ENCODE measurements around the gene ZNF283.

Gene ZNF283

DNA sequence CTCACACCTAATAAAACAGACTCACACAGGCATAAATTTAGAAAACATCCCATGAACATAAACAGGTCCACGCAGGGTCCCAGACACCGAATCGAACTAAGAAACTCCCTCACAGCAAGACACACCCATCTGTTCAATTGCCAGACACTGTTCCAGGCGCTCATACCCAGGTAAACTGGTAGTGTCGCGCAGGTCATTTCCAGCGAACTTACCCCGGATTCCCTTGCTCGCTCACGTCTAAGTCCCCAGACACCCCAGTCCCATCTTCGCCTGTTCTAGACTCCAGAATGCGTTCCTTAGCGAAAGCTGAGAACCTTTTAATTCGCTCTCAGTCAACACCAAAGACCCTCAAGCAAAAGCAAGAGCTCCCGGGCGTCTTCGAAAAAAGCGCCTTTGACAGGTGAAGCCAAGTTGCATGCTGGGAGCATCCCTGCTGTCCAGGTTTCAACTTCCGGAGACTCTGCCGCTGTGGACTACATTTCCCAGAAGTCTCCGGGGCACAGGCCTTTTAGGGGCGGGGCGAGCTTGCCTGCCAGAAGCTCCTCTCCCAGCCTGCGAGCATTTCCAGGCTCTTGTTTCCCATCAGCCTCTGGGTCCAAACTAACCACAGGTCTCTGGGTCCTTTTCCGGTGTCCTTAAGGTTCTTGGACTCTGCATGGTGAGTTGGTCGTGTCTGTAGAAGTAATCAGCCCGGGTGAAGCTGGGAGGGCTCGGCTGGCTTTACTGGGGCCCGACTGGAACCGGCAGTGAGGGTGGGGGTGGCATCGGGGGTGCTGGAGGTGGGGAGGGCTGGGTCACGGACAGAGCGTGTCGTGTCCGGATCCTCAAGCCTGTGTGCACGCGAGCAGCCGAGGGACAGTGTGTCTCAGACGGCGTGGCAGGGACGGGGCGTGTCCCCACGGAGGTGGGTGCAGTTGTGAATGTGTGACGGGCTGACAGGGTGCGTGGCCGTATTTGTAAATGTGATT lies at the start of gene ZNF283:
Gene ZNF283 (plus strand): TSS at position 535 of the 968 bp plus-strand sequence. CDS start 6,184 bp downstream, outside the sequence.
- peak; percentile 81 for DNase-seq (ENCODE audit: low read depth)

DNA sequence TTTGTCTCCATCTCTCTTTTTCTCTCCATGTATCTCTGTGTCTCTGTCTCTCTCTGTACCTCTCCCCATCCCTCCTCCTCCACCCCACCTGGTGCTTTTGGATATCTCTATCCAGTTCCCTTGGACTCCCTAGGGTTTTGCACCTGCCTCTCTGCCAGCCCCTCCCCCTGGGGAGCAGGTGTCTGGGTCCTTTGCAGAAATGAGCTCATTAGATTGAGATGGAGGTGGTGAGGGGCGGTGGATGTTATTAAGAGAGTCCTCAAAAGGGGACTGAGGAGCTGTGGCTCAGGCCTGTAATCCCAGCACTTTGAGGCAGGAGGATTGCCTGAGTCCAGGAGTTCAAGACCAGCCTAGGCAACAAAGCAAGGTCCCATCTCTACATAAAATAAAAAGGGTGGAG lies 48.5 kb upstream of the ZNF283 start:
- DNase-seq (ENCODE audit: low read depth) = no peak

GRCh38 chr19:43779147-43779819 lies 47.8 kb upstream of the ZNF283 start:
- DNase-seq (ENCODE audit: low read depth) = no peak

DNA sequence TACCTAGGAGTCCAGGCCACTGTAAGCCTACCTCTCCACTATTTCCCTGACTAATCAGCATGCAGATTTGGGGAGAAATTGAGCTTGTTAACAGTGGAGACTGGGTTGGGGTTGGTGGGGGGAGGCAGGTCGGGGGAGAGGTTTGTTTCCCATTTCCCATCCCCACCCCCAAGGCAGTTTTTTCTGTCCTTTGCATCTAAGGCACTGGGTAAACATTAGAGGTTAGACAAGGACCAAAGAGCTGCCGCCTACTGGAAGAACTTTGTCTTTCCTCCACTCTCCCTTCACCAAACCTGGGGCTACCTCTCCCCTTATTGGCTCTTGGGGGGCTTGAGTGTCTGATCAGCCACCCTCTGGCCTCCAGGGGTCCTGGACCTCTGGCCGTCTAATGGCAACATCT lies 47.3 kb upstream of the ZNF283 start:
- no peak for DNase-seq (ENCODE audit: low read depth)

DNA sequence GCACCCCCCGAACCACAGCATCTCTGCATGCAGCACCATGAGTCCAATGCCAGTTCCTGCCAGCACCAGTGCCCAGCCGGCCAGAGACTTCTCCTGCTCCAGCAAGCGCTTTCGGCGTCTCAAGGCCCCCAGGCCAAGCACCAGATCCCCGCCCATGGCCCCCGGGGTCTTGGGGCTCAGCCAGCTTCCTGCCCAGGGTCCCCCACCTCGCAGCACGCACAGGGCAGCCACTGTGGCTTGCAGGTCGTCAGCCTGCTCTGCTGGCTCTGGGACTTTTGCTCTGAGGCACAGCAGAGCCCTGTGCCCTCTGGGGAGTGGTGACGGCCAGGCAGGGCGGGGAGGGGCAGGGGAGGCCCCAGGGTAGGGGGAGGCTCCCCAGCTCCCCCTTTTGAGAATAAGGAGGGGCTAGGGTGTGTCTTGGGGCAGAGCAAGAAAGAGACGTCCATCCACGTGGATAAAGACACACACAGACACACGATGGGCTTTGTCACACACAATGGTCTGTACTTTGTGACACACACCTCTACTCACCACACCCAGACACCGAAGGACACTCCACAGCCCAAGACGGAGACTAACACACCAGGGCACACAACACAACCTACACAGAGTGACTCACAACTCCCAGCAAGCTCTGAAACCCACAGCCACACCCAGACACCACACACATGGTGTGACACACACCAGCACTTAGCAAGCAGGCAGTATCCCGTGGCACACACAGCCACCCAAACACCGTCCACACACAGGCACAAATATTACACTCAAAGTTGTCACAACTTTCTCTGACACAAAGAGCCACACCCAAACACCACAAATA lies 46.2 kb upstream of the ZNF283 start, which contains the start of gene KCNN4:
Gene KCNN4 (minus strand): TSS at position 268 of the 820 bp plus-strand sequence. CDS start 112 bp downstream, at position 156.
- peak; percentile 65 for DNase-seq (ENCODE audit: low read depth)

DNA sequence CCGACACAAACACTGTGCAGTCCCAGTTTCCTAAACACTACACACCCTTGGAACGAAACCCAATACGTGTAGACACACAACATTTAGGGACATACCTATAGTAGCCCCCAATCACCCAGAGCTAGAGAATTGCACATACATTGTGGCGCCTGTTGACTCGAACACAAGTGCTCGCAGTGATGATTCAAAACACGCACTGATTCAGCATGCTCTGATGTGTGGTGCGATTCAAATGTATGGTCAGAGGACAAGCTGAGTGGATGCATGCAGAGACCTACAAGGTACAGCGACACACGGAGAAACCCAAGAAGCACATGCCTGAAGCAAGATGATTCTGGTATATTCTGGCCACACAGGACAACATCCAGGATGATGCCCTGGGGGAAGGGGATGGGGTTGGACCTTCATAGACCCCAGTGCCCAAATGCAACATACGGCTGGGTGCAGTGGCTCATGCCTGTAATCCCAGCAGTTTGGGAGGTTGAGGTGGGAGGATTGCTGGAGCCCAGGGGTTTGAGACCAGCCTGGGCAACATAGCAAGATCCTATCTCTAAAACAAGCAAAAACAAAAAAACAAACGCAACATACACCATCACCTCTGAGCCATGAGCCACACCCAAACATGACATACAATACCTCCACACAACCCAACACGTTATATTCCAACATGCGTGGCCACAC lies 45.4 kb upstream of the ZNF283 start:
- no peak for DNase-seq (ENCODE audit: low read depth)

DNA sequence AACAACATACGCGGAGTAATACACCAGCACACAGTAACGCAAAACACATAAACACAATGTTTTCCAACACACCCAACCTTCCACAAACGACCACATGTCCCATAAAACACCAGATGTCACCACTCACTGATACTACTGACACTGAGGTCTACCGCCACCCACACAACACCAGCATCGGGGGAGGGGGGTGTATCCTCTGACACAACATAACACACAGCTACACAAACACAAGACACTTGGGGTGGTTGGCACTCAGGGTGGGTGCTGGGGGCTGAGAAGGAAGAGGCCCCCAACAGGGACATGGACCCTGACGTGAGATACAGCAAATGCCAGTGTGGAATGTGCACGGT lies 44.8 kb upstream of the ZNF283 start:
- no peak for DNase-seq (ENCODE audit: low read depth)

DNA sequence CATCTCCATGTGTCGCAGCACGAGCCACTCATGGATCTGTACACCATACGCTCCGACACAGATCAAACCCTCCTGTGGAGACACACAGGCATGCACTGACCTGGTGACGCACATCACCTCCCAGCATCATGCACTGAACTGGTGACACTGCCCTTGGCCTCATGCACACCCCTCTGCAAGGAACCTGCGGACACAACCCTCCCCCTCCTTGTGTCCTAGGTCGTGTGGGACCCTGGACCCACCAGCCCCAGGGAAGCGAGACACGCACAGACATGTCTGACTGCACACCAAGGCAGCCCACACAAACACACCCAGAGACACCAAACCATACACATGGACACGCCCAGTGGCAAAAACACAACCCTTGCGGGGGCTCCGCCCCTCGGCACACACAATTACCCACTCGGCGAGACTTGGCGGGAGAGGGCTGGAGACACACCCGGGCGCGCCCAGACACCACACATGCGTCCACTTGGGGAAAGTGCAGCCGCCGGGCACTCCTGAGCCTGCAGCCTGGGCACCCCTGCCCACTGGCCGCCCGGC lies 44.4 kb upstream of the ZNF283 start:
- no peak for DNase-seq (ENCODE audit: low read depth)

GRCh38 chr19:43783636-43784035 lies 43.5 kb upstream of the ZNF283 start:
- DNase-seq (ENCODE audit: low read depth) = no peak

- peak; percentile 54 for DNase-seq (ENCODE audit: low read depth)
These were observed 42.7 kb upstream of the ZNF283 start for GRCh38 chr19:43784241-43784980.

DNA sequence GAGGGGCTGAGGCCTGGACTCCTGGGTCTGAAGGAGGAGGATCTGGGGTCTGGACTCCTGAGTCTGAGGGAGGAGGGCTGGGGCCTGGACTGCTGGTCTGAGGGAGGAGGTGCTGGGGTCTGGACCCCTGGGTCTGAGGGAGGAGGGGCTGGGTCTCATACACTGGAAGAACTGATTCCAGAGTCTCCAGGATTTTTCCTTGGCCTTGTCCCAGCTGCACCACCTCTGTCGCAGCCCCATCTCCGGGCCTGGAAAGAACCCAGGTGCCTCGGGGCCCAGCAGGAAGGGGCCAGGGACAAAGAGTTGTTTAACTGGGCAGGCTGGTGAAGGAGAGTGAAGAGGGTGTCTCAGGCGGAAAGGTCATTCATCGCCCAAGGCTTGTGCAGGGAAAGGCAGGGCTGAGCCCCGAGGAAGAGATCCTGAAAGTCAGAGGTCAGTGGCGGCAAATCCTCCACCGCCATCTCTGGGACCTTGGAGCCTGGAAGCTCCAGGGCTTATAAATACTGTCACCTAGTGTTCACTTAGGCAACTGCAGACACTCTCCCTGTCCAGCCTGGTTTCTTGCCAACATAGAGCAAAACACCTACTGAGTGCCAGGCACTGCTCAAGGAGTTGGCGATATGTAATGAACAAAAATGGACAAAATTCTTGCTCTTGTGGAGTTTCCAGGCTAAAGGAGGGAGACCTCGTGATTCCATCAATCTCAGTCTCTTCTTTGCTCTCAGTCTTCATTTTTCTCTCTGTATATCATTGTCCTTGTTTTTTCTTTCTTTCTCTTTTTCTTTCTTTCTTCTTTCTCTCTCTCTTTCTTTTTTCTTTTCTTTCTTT lies 41.9 kb upstream of the ZNF283 start:
- DNase-seq (ENCODE audit: low read depth) = peak; percentile 28

DNA sequence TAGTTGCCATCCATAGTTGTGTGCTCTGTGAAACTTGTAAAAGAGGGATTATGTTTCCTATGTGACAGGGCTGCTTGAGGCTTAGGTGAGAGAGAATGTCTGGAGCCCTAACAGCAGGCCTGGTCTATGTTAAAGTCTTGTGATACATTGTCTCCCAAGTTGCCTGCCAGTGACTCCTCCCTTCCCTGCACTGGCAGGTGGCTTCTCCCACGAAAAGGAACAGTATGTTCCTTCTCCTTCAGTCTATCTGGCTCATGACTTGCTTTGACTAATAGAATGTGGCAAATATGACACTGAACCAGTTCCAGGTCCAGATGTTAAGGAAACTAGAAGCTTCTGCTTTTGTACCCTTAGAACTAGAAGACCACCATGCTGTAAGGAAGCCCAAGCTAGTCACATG lies 40.5 kb upstream of the ZNF283 start:
- DNase-seq (ENCODE audit: low read depth) = no peak

- DNase-seq (ENCODE audit: low read depth) = no peak
These were observed 38.1 kb upstream of the ZNF283 start for GRCh38 chr19:43789029-43789428.

GRCh38 chr19:43790587-43790986 lies 36.5 kb upstream of the ZNF283 start:
- no peak for DNase-seq (ENCODE audit: low read depth)

DNA sequence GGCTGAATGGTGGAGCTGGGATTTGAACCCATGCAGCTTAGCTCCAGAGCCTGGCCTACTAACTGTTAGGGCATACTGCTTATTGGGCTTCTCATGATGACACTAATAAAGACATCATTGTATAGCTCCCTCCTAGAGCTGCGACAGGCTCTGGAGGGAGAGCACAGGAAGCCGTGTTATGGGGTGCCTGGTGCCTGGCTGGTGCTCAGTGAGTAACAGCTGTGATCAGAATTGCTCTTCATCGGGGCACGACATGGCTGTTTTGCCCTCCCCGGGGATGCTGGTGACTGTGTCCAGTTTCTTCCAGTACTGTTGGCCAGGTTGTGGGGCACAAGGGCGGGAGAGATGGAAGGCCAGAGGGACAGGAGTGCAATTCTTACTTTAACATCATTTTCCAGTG lies 30.0 kb upstream of the ZNF283 start:
- DNase-seq (ENCODE audit: low read depth) = no peak

- no peak for DNase-seq (ENCODE audit: low read depth)
These were observed 29.6 kb upstream of the ZNF283 start for GRCh38 chr19:43797556-43797955.

- no peak for DNase-seq (ENCODE audit: low read depth)
These were observed 29.0 kb upstream of the ZNF283 start for GRCh38 chr19:43798026-43798545.

GRCh38 chr19:43798546-43799409 lies 28.3 kb upstream of the ZNF283 start:
- DNase-seq (ENCODE audit: low read depth) = peak; percentile 82

Data from stimulated activated CD4-positive, alpha-beta T cell treated with anti-CD3 and anti-CD28 coated beads, Interleukin-2, amount 100 ng/mL, for 4 hours (primary cell).